Gastrocnemius medialis (tissue), 4 donors: ENCODE results near the gene MAP3K20.

Source experiments
- CTCF ChIP-seq, 5 experiments: fragments of 450-650 bp in 3 of 5; fragments of 200-600 bp in 2 of 5; sonication (generic) in 2 of 5; IDR thresholded peaks in 4 of 5; conservative IDR thresholded peaks in 1 of 5; 1 replicate in 4 of 5; 2 replicates in 1 of 5; pipeline ENCODE4 v1.5.1; 2016 to 2019; ENCODE audit warnings: antibody characterized with exemption in 5 of 5, mild to moderate bottlenecking in 3 of 5, moderate library complexity in 3 of 5
- POLR2A ChIP-seq, 2 donors: fragments of 450-650 bp; IDR thresholded peaks; one replicate each; pipeline ENCODE4 v1.6.1; 2017; ENCODE audit warnings: antibody characterized with exemption in 2 of 2, mild to moderate bottlenecking in 2 of 2, moderate library complexity in 2 of 2

DNA sequence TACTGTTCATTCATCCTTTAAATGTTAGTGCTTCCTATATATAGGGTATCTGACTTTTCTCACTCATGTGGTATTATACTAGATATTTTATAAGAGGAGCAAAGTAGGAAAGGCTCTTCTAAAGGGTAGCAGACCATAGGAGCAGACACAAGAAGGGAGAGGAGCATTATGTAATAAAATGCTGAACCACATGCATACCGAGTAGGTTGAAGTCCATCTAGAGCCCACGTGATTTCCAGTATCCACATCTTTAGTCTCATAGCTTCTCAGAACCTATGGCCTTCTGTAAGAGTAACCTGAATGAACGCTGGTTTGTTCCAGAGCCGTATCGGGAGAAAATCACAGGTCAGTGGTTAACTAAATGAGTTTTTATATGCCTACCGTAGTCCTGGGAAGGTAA lies 85.9 kb downstream of the MAP3K20 start:
- TF ChIP-seq CTCF (IDR thresholded peaks at IDR 0.05 in 4 of 5, conservative IDR thresholded peaks at IDR 0.05 in 1 of 5) (no peak), POLR2A (IDR thresholded peaks at IDR 0.05) (no peak)
